Activated T-helper 17 cell treated with anti-CD3 and anti-CD28 coated beads, Interleukin-2, amount 50 U/mL, for 72 hours (primary cell): ENCODE measurements around the gene TMEM94. TPM values are rescaled to one million over a fixed set of nuclear protein-coding genes. Genes with fewer than 3 reads are reported as not detected.
A peak's percentile ranks its signal among the peaks of the same experiment; 100 is the strongest.

Experiments
- ATAC-seq: fragments of 150-1000 bp; cut with Tn5 transposase; replicated peaks from 2 replicates; pipeline ENCODE4 v1.10.0; 2021; ENCODE audit warnings: mild to moderate bottlenecking, moderate library complexity
- H3K27ac Mint-ChIP-seq: one replicate; pipeline ENCODE4 v1.8.0; 2022; ENCODE audit warnings: mixed read lengths
- H3K27me3 Mint-ChIP-seq: one replicate; pipeline ENCODE4 v1.8.0; 2022; ENCODE audit warnings: mixed read lengths
- H3K36me3 Mint-ChIP-seq: one replicate; pipeline ENCODE4 v1.8.0; 2022; ENCODE audit warnings: low read depth, mild to moderate bottlenecking, mixed read lengths
- H3K4me1 Mint-ChIP-seq: one replicate; pipeline ENCODE4 v1.8.0; 2022; ENCODE audit warnings: mixed read lengths
- H3K4me3 Mint-ChIP-seq: one replicate; pipeline ENCODE4 v1.8.0; 2022; ENCODE audit warnings: mild to moderate bottlenecking, mixed read lengths
- H3K9me3 Mint-ChIP-seq: one replicate; pipeline ENCODE4 v1.8.0; 2022; ENCODE audit warnings: mixed read lengths
- total RNA-seq, 2 donors: library from RNA; stranded (reverse); gene quantifications; one replicate each; pipeline ENCODE4 v1.2.3, GENCODE V29; 2022

TMEM94 gene
- total RNA-seq: 10 to 100 TPM; 76.5 to 79.8 TPM

- H3K4me3 Mint-ChIP-seq: peak within 1 kb of the TSS; percentile 90
- ATAC-seq: peak; percentile 98
Observed at GRCh38 chr17:75456417-75457046, at the start of gene TMEM94. TSS of gene TMEM94 (plus strand) at chr17:75456635. CDS start at chr17:75471906, 15,271 bp downstream.

GRCh38 chr17:75407655-75408352 is 48.6 kb upstream of the TMEM94 start:
- no peaks in the 10 kb centered on the region for H3K27me3 Mint-ChIP-seq
- H3K9me3 Mint-ChIP-seq: no peaks in the 10 kb centered on the region
- no peak overlapping the region for H3K27ac Mint-ChIP-seq
- H3K4me3 Mint-ChIP-seq: no peak overlapping the region
- ATAC-seq: no peak
- peaks cover 30% of the 10 kb centered on the region for H3K4me1 Mint-ChIP-seq
- peaks cover 21% of the 10 kb centered on the region for H3K36me3 Mint-ChIP-seq

More at GRCh38 chr17:75456417-75457046, at the start of gene TMEM94:
- H3K27me3 Mint-ChIP-seq: no peaks in the 10 kb centered on the region
- peaks cover 25% of the 10 kb centered on the region for H3K4me1 Mint-ChIP-seq
- no peaks in the 10 kb centered on the region for H3K36me3 Mint-ChIP-seq
- H3K9me3 Mint-ChIP-seq: no peaks in the 10 kb centered on the region
- H3K27ac Mint-ChIP-seq: peak within 1 kb of the TSS; percentile 91

DNA sequence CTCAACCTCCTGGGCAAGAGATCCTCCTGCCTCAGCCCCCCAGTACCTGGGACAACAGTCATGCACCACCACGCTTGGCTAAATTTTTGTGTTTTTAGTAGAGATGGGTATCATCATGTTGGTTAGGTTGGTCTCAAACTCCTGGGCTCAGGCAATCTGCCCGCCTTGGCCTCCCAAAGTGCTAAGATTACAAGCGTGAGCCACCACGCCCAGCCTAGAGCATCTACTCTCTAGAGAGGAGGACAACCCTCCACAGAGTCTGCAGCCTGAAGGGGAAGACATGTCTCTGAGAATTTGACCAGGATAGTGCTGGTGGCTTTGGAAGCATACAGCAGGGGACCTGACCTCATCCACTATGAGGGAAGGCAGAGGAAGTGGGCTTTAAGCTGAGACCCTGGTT is 46.3 kb upstream of the TMEM94 start:
- no peaks in the 10 kb centered on the region for H3K36me3 Mint-ChIP-seq
- ATAC-seq: no peak
- H3K4me1 Mint-ChIP-seq: peaks cover 21% of the 10 kb centered on the region
- H3K4me3 Mint-ChIP-seq: no peak overlapping the region
- peaks cover 9% of the 10 kb centered on the region for H3K27me3 Mint-ChIP-seq
- H3K9me3 Mint-ChIP-seq: no peaks in the 10 kb centered on the region
- H3K27ac Mint-ChIP-seq: no peak overlapping the region

- H3K27me3 Mint-ChIP-seq: peaks cover 9% of the 10 kb centered on the region
- no peaks in the 10 kb centered on the region for H3K36me3 Mint-ChIP-seq
- peak; percentile 41 for ATAC-seq
- no peaks in the 10 kb centered on the region for H3K9me3 Mint-ChIP-seq
- peak overlapping the region; percentile 41 for H3K4me3 Mint-ChIP-seq
- H3K27ac Mint-ChIP-seq: peak overlapping the region; percentile 52
- H3K4me1 Mint-ChIP-seq: peaks cover 14% of the 10 kb centered on the region
Observed at GRCh38 chr17:75411328-75412067, 44.9 kb upstream of the TMEM94 start.

GRCh38 chr17:75412455-75413317 is 43.7 kb upstream of the TMEM94 start:
- peak; percentile 82 for ATAC-seq
- Mint-ChIP-seq H3K27me3 (peaks cover 9% of the 10 kb centered on the region), H3K4me1 (peaks cover 9% of the 10 kb centered on the region), H3K9me3 (no peaks in the 10 kb centered on the region), H3K27ac (peak overlapping the region; percentile 52), H3K36me3 (no peaks in the 10 kb centered on the region), H3K4me3 (peak overlapping the region; percentile 41)

DNA sequence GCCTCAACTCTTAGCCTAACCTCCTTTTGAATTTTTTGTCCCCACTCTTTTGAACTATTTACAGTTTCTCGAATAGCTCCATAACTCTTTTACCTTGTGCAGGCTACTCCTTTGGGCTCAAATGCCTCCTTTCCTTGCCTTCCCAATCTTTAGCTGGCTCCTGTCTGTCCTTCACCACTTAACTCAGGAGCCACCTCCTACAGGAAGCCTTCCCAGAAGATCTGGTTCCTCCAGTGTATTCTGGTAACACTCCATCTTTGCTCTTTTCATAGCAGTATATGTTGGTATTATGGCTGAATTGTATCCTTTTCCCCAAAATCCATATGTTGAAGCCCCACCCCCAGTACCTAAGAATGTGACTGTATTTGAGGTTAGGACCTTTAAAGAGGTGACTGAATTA is 41.9 kb upstream of the TMEM94 start:
- no peak for ATAC-seq
- H3K4me3 Mint-ChIP-seq: no peak overlapping the region
- H3K27me3 Mint-ChIP-seq: peaks cover 9% of the 10 kb centered on the region
- no peaks in the 10 kb centered on the region for H3K9me3 Mint-ChIP-seq
- peak overlapping the region; percentile 56 for H3K27ac Mint-ChIP-seq
- H3K36me3 Mint-ChIP-seq: no peaks in the 10 kb centered on the region
- H3K4me1 Mint-ChIP-seq: peaks cover 9% of the 10 kb centered on the region

DNA sequence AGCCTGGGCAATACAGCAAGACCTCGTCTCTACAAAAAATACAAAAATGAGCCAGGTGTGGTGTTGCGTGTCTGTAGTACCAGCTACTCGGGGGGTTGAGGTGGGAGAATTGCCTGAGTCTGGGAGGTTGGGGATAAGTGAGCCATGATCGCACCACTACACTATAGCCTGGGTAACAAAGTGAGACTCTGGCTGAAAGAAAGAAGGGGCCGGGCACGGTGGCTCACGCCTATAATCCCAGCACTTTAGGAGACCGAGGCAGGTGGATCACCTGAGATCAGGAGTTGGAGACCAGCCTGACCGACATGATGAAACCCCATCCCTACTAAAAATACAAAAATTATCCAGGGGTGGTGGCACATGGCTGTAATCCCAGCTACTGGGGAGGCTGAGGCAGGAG is 40.4 kb upstream of the TMEM94 start:
- Mint-ChIP-seq H3K27ac (no peak overlapping the region), H3K36me3 (no peaks in the 10 kb centered on the region), H3K9me3 (no peaks in the 10 kb centered on the region), H3K27me3 (peaks cover 12% of the 10 kb centered on the region), H3K4me1 (peaks cover 9% of the 10 kb centered on the region), H3K4me3 (no peak overlapping the region)
- no peak for ATAC-seq

DNA sequence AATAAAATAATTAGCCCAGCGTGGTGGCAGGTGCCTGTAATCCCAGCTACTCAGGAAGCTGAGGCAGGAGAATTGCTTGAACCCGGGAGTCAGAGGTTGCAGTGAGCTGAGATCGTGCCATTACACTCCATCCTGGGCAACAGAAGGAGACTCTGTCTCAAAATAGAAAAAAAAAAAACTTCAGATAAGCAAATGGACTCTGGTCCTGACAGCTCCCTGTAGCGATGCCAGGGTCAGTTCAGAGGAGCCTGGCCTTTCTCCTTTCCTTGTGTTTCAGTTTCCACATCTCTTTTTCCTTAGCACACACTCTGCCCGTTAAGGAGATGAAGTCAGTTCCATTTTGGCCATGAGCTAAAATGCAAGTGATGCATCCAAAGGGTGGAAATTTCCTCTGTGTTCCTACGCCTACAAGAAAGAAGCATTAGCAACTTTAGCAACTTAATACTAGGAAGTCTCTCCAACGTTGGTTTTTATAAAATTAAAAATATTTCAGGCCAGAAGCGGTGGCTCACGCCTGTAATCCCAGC is 39.3 kb upstream of the TMEM94 start:
- no peaks in the 10 kb centered on the region for H3K9me3 Mint-ChIP-seq
- no peaks in the 10 kb centered on the region for H3K36me3 Mint-ChIP-seq
- no peak overlapping the region for H3K4me3 Mint-ChIP-seq
- H3K27me3 Mint-ChIP-seq: peaks cover 12% of the 10 kb centered on the region
- H3K27ac Mint-ChIP-seq: no peak overlapping the region
- ATAC-seq: no peak
- H3K4me1 Mint-ChIP-seq: peaks cover 2% of the 10 kb centered on the region

- no peak overlapping the region for H3K27ac Mint-ChIP-seq
Observed at GRCh38 chr17:75418531-75418930, 37.9 kb upstream of the TMEM94 start.

GRCh38 chr17:75428543-75429469 is 27.6 kb upstream of the TMEM94 start:
- peaks cover 4% of the 10 kb centered on the region for H3K27me3 Mint-ChIP-seq

More at GRCh38 chr17:75418531-75418930, 37.9 kb upstream of the TMEM94 start:
- no peaks in the 10 kb centered on the region for H3K36me3 Mint-ChIP-seq
- H3K27me3 Mint-ChIP-seq: peaks cover 12% of the 10 kb centered on the region
- H3K4me3 Mint-ChIP-seq: no peak overlapping the region
- no peaks in the 10 kb centered on the region for H3K9me3 Mint-ChIP-seq
- no peak for ATAC-seq
- no peaks in the 10 kb centered on the region for H3K4me1 Mint-ChIP-seq

GRCh38 chr17:75430159-75430974 is 26.1 kb upstream of the TMEM94 start:
- no peak overlapping the region for H3K4me3 Mint-ChIP-seq
- H3K27me3 Mint-ChIP-seq: peaks cover 4% of the 10 kb centered on the region
- H3K27ac Mint-ChIP-seq: no peak overlapping the region
- no peaks in the 10 kb centered on the region for H3K36me3 Mint-ChIP-seq
- ATAC-seq: no peak
- no peaks in the 10 kb centered on the region for H3K9me3 Mint-ChIP-seq
- peaks cover 4% of the 10 kb centered on the region for H3K4me1 Mint-ChIP-seq

More at GRCh38 chr17:75428543-75429469, 27.6 kb upstream of the TMEM94 start:
- Mint-ChIP-seq H3K4me3 (no peak overlapping the region), H3K9me3 (no peaks in the 10 kb centered on the region), H3K27ac (peak overlapping the region; percentile 26), H3K4me1 (peaks cover 4% of the 10 kb centered on the region), H3K36me3 (no peaks in the 10 kb centered on the region)
- ATAC-seq: peak; percentile 71

DNA sequence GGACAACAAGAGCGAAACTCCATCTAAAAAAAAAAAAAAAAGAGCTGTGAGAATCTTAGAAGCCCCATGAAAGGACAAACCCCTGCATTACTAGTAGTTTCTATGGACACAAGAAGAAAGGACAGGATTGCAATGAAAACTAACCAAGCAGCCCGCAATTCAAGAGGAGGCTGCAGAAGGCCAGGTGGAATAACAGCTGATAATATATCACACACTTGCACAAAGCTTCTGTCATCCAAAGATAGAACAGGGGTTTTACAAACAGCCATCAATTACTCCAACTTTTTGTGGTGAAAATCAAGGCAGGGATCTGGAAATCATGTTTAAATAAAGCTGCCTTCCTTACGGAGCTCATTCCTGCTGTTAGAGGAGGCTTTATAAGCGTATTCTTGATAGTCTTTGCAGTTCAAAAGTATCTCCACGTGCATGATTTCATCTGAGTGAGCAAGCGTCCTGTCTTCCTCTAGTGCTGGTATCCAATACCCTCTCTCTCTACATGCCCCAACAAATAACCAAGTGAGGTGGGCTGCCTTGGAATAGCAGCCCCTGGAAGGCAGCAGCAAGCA is 23.1 kb upstream of the TMEM94 start:
- no peak for ATAC-seq
- no peak overlapping the region for H3K4me3 Mint-ChIP-seq
- no peaks in the 10 kb centered on the region for H3K36me3 Mint-ChIP-seq
- H3K27me3 Mint-ChIP-seq: peaks cover 4% of the 10 kb centered on the region
- H3K4me1 Mint-ChIP-seq: peaks cover 6% of the 10 kb centered on the region
- no peak overlapping the region for H3K27ac Mint-ChIP-seq
- H3K9me3 Mint-ChIP-seq: no peaks in the 10 kb centered on the region
